GM04503 (cell line): ENCODE data around the gene UBE4B.

ENCODE experiments used
- DNase-seq: peaks from one replicate; pipeline ENCODE4 v3.0.0-alpha.2; 2012; ENCODE audit warnings: low read depth

The UBE4B gene

GRCh38 chr1:10042746-10043145 is 10.0 kb downstream of the UBE4B start:
- no peak for DNase-seq

GRCh38 chr1:10045480-10046355 is 13.0 kb downstream of the UBE4B start:
- no peak for DNase-seq

GRCh38 chr1:10046356-10047085 is 13.8 kb downstream of the UBE4B start:
- no peak for DNase-seq

- DNase-seq: no peak
These were observed 15.8 kb downstream of the UBE4B start for GRCh38 chr1:10048601-10049000.

- no peak for DNase-seq
These were observed 17.9 kb downstream of the UBE4B start for GRCh38 chr1:10050611-10051010.

- no peak for DNase-seq
These were observed 18.9 kb downstream of the UBE4B start for GRCh38 chr1:10051656-10052055.

GRCh38 chr1:10052347-10052746 is 19.6 kb downstream of the UBE4B start:
- DNase-seq: no peak

- no peak for DNase-seq
These were observed 21.7 kb downstream of the UBE4B start for GRCh38 chr1:10054465-10054864.

GRCh38 chr1:10056599-10056987 is 23.8 kb downstream of the UBE4B start:
- no peak for DNase-seq

- DNase-seq: no peak
These were observed 24.6 kb downstream of the UBE4B start for GRCh38 chr1:10057343-10057742.

GRCh38 chr1:10057796-10058195 is 25.0 kb downstream of the UBE4B start:
- no peak for DNase-seq

- no peak for DNase-seq
These were observed 26.6 kb downstream of the UBE4B start for GRCh38 chr1:10059342-10059718.

GRCh38 chr1:10060311-10061100 is 27.7 kb downstream of the UBE4B start:
- no peak for DNase-seq

GRCh38 chr1:10061276-10061675 is 28.5 kb downstream of the UBE4B start:
- no peak for DNase-seq

GRCh38 chr1:10063878-10064277 is 31.1 kb downstream of the UBE4B start:
- DNase-seq: no peak

- no peak for DNase-seq
These were observed 31.9 kb downstream of the UBE4B start for GRCh38 chr1:10064416-10065343.

- DNase-seq: no peak
These were observed 32.6 kb downstream of the UBE4B start for GRCh38 chr1:10065344-10065685.

GRCh38 chr1:10065760-10066159 is 33.0 kb downstream of the UBE4B start:
- DNase-seq: no peak

- no peak for DNase-seq
These were observed 36.0 kb downstream of the UBE4B start for GRCh38 chr1:10068605-10069294.

- no peak for DNase-seq
These were observed 37.4 kb downstream of the UBE4B start for GRCh38 chr1:10070206-10070605.

GRCh38 chr1:10071640-10072039 is 38.9 kb downstream of the UBE4B start:
- no peak for DNase-seq
